GM11168 (cell line): ENCODE measurements around the gene NPAS3.

Experiments
- in situ Hi-C: fragments of 300-500 bp; cut with MboI; formaldehyde crosslinking; loops from one replicate; pipeline ENCODE4 v1.12.0; 2022; ENCODE audit warnings: low sequenced_read_pairs; ENCODE audit not compliant: unreplicated experiment

Gene NPAS3

GRCh38 chr14:33455654-33456345 is 517.1 kb downstream of the NPAS3 start:
- in situ Hi-C loops = no loop called here

- in situ Hi-C loops = no loop called here
Measured at GRCh38 chr14:33457021-33457420, 518.3 kb downstream of the NPAS3 start.

- in situ Hi-C loops = no loop called here
Measured at GRCh38 chr14:33457617-33458016, 518.9 kb downstream of the NPAS3 start.

- in situ Hi-C loops = no loop called here
Measured at GRCh38 chr14:33460164-33460563, 521.5 kb downstream of the NPAS3 start.

- in situ Hi-C loops = no loop called here
Measured at GRCh38 chr14:33461036-33461435, 522.4 kb downstream of the NPAS3 start.

GRCh38 chr14:33463731-33464130 is 525.1 kb downstream of the NPAS3 start:
- in situ Hi-C loops = no loop called here

- in situ Hi-C loops = no loop called here
Measured at GRCh38 chr14:33464254-33464962, 525.7 kb downstream of the NPAS3 start.

- in situ Hi-C loops = no loop called here
Measured at GRCh38 chr14:33465846-33466700, 527.4 kb downstream of the NPAS3 start.

- in situ Hi-C loops = no loop called here
Measured at GRCh38 chr14:33467971-33468370, 529.3 kb downstream of the NPAS3 start.

- in situ Hi-C loops = no loop called here
Measured at GRCh38 chr14:33469898-33470297, 531.2 kb downstream of the NPAS3 start.

GRCh38 chr14:33471776-33472175 is 533.1 kb downstream of the NPAS3 start:
- in situ Hi-C loops = no loop called here

- in situ Hi-C loops = no loop called here
Measured at GRCh38 chr14:33475623-33476022, 536.9 kb downstream of the NPAS3 start.

GRCh38 chr14:33477797-33478196 is 539.1 kb downstream of the NPAS3 start:
- in situ Hi-C loops = no loop called here

GRCh38 chr14:33480071-33480886 is 541.6 kb downstream of the NPAS3 start:
- in situ Hi-C loops = loop anchor here (10.0 kb wide), 1 partner anchor 315 kb away; no protein-coding TSS in a partner anchor

GRCh38 chr14:33480887-33481184 is 542.2 kb downstream of the NPAS3 start:
- in situ Hi-C loops = loop anchor here (10.0 kb wide), 1 partner anchor 314 kb away; no protein-coding TSS in a partner anchor

- in situ Hi-C loops = loop anchor here (10.0 kb wide), 1 partner anchor 312 kb away; no protein-coding TSS in a partner anchor
Measured at GRCh38 chr14:33483110-33483509, 544.4 kb downstream of the NPAS3 start.

- in situ Hi-C loops = loop anchor here (10.0 kb wide), 1 partner anchor 311 kb away; no protein-coding TSS in a partner anchor
Measured at GRCh38 chr14:33483541-33483940, 544.9 kb downstream of the NPAS3 start.

- in situ Hi-C loops = loop anchor here (10.0 kb wide), 1 partner anchor 311 kb away; no protein-coding TSS in a partner anchor
Measured at GRCh38 chr14:33484264-33484663, 545.6 kb downstream of the NPAS3 start.

GRCh38 chr14:33486332-33486890 is 547.7 kb downstream of the NPAS3 start:
- in situ Hi-C loops = loop anchor here (10.0 kb wide), 1 partner anchor 308 kb away; no protein-coding TSS in a partner anchor
